HL-60 (cell line): ENCODE measurements around the gene CIC.

Experiments used
- DNase-seq, 2 experiments: peaks; one replicate each; pipeline ENCODE4 v3.0.0-alpha.2; 2010 to 2020; ENCODE audit warnings: low read depth in 1 of 2, low spot score in 1 of 2
- H3K27ac ChIP-seq: fragments of 250-450 bp; sonication (Bioruptor Pico); replicated peaks from 2 replicates; pipeline ENCODE4 v1.5.1; 2020; ENCODE audit warnings: mild to moderate bottlenecking, moderate library complexity
- H3K27me3 ChIP-seq: fragments of 250-450 bp; sonication (Bioruptor Pico); 2 replicates; pipeline ENCODE4 v1.5.1; 2021; ENCODE audit warnings: mild to moderate bottlenecking, moderate library complexity; ENCODE audit not compliant: insufficient read depth, poor library complexity, severe bottlenecking
- H3K4me3 ChIP-seq: replicated peaks from 2 replicates; pipeline ENCODE4 v1.5.1; 2011; ENCODE audit warnings: mild to moderate bottlenecking, control low read depth, low read length; ENCODE audit not compliant: insufficient read depth
- GABPA ChIP-seq: IDR thresholded peaks from 2 replicates; pipeline ENCODE4 v1.6.1; 2012; ENCODE audit warnings: low read depth
- POLR2AphosphoS5 ChIP-seq: IDR thresholded peaks from 2 replicates; pipeline ENCODE4 v1.6.1; 2012; ENCODE audit warnings: low read depth
- SPI1 ChIP-seq: IDR thresholded peaks from 2 replicates; pipeline ENCODE4 v1.6.1; 2012; ENCODE audit warnings: low read depth, mild to moderate bottlenecking, borderline replicate concordance
- TF ChIP-seq, protein P1 (sequence below): IDR thresholded peaks from one replicate; pipeline ENCODE4 v1.5.1; 2011; ENCODE audit warnings: low read length, control low read depth, inconsistent platforms; ENCODE audit not compliant: insufficient read depth
- TF ChIP-seq, protein P2 (sequence below): IDR thresholded peaks from 2 replicates; pipeline ENCODE4 v1.6.1; 2012; ENCODE audit warnings: low read depth; ENCODE audit not compliant: insufficient replicate concordance

Gene CIC

DNA sequence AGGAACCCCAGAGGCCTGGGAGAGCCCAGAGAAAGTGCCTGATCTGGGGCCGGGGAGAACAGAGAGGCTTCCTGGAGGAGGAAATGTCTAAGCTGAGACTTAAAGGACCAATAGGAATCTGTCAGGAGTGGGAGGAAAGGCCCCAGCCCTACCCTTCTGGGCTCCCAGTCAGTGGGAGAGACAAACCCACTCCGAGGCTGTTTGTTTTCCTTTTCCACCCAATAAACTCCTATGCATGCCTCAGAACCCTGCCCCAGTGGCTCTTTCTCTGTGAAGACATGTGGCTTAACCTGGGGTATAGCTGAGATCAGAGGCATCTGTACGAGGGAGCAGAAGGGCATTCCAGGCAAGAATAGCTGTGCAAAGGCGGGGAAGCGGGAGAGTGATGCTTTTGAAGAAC, 58.3 kb downstream of the CIC start:
- H3K4me3 ChIP-seq, result no peak overlapping the region
- H3K27ac ChIP-seq, result no peak overlapping the region
- TF ChIP-seq SPI1, result no peak
- TF ChIP-seq POLR2AphosphoS5, result no peak
- TF ChIP-seq, protein P1, sequence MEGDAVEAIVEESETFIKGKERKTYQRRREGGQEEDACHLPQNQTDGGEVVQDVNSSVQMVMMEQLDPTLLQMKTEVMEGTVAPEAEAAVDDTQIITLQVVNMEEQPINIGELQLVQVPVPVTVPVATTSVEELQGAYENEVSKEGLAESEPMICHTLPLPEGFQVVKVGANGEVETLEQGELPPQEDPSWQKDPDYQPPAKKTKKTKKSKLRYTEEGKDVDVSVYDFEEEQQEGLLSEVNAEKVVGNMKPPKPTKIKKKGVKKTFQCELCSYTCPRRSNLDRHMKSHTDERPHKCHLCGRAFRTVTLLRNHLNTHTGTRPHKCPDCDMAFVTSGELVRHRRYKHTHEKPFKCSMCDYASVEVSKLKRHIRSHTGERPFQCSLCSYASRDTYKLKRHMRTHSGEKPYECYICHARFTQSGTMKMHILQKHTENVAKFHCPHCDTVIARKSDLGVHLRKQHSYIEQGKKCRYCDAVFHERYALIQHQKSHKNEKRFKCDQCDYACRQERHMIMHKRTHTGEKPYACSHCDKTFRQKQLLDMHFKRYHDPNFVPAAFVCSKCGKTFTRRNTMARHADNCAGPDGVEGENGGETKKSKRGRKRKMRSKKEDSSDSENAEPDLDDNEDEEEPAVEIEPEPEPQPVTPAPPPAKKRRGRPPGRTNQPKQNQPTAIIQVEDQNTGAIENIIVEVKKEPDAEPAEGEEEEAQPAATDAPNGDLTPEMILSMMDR, result no peak
- TF ChIP-seq, protein P2, sequence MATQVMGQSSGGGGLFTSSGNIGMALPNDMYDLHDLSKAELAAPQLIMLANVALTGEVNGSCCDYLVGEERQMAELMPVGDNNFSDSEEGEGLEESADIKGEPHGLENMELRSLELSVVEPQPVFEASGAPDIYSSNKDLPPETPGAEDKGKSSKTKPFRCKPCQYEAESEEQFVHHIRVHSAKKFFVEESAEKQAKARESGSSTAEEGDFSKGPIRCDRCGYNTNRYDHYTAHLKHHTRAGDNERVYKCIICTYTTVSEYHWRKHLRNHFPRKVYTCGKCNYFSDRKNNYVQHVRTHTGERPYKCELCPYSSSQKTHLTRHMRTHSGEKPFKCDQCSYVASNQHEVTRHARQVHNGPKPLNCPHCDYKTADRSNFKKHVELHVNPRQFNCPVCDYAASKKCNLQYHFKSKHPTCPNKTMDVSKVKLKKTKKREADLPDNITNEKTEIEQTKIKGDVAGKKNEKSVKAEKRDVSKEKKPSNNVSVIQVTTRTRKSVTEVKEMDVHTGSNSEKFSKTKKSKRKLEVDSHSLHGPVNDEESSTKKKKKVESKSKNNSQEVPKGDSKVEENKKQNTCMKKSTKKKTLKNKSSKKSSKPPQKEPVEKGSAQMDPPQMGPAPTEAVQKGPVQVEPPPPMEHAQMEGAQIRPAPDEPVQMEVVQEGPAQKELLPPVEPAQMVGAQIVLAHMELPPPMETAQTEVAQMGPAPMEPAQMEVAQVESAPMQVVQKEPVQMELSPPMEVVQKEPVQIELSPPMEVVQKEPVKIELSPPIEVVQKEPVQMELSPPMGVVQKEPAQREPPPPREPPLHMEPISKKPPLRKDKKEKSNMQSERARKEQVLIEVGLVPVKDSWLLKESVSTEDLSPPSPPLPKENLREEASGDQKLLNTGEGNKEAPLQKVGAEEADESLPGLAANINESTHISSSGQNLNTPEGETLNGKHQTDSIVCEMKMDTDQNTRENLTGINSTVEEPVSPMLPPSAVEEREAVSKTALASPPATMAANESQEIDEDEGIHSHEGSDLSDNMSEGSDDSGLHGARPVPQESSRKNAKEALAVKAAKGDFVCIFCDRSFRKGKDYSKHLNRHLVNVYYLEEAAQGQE, result no peak
- no peak for TF ChIP-seq GABPA

DNA sequence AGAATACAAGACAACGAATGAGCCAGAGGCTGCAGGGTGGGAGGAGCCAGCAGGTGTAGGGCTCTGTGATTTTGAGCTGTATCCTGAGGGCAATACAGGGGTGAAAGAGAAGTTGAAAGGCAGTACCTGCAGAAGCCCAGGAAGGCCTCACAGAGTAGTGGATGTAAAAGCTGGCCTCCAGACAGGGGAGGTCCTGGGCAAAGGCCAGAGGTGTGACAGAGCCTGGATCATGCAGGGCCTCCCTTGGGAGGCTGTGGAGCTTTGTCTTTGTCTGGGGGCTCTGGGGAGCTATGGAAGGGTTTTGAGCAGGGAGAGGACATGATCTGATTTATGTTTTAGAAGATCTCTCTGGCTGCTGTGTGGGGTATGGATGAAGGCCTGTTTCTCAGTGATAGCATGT, 59.1 kb downstream of the CIC start:
- H3K27ac ChIP-seq, result no peak overlapping the region
- no peak overlapping the region for H3K4me3 ChIP-seq
- no peak for TF ChIP-seq SPI1
- TF ChIP-seq POLR2AphosphoS5, result no peak
- TF ChIP-seq GABPA, result no peak
- TF ChIP-seq, protein P1, result no peak
- TF ChIP-seq, protein P2, result no peak

More for the DNA sequence above, 58.3 kb downstream of the CIC start:
- DNase-seq, result no peak
- H3K27me3 ChIP-seq, result peaks cover 7% of the 10 kb centered on the region

DNA sequence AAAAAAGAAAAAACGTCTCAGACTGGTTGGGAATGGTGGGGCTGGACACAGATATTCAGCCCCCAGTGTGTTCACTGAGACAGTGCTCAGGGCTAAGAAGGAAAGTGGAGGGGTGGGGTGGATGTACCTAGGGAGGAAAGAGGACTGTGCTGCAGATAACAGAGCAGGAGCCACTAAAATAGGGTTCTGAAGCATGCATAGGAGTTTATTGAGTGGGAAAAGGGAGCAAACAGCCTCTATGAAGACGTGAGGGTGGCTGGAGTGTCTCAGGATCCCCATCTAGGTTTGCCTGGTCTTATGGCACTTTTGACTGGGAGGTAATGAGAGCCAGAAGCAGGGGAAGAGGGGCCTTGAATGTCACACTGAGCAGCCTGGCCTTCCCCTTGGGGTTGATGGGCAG, 59.8 kb downstream of the CIC start:
- TF ChIP-seq GABPA (no peak), SPI1 (no peak), POLR2AphosphoS5 (no peak)
- TF ChIP-seq, protein P1, result no peak
- TF ChIP-seq, protein P2, result no peak
- DNase-seq, result no peak
- no peak overlapping the region for H3K4me3 ChIP-seq
- H3K27me3 ChIP-seq, result no peaks in the 10 kb centered on the region
- H3K27ac ChIP-seq, result no peak overlapping the region

More for the DNA sequence above, 59.1 kb downstream of the CIC start:
- DNase-seq, result no peak
- H3K27me3 ChIP-seq, result peaks cover 3% of the 10 kb centered on the region
